Measurements from ENCODE around the gene RPP40.
A peak's percentile ranks its signal among the peaks of the same experiment; 100 is the strongest.
"Not testable (repeated sequence)": the region's sequence is repeated elsewhere in the genome, so short reads cannot be mapped to it uniquely, and the experiment has no call there.

The RPP40 gene

GRCh38 chr6:5003604-5004372 lies at the start of gene RPP40:
RPP40 (minus strand) TSS chr6:5004037; CDS start chr6:5004002, 35 bp downstream.
- DNase-seq, result peak; percentile 96 to 100 (median 99)

- DNase-seq, result no peak
Observed at GRCh38 chr6:5053038-5053437, 49.2 kb upstream of the RPP40 start.

GRCh38 chr6:5051394-5051793 lies 47.6 kb upstream of the RPP40 start:
- DNase-seq, result no peak

- no peak for DNase-seq
Observed at GRCh38 chr6:5050009-5050408, 46.2 kb upstream of the RPP40 start.

- DNase-seq, result no peak
Observed at GRCh38 chr6:5046430-5046829, 42.6 kb upstream of the RPP40 start.

GRCh38 chr6:5045416-5045815 lies 41.6 kb upstream of the RPP40 start:
- DNase-seq, result no peak

- DNase-seq, result no peak
Observed at GRCh38 chr6:5044866-5045265, 41.0 kb upstream of the RPP40 start.

- DNase-seq, result no peak
Observed at GRCh38 chr6:5042436-5042835, 38.6 kb upstream of the RPP40 start.

- no peak for DNase-seq
Observed at GRCh38 chr6:5041955-5042354, 38.1 kb upstream of the RPP40 start.

- no peak for DNase-seq
Observed at GRCh38 chr6:5036269-5036668, 32.4 kb upstream of the RPP40 start.

- DNase-seq, result no peak
Observed at GRCh38 chr6:5034736-5035135, 30.9 kb upstream of the RPP40 start.

- no peak for DNase-seq
Observed at GRCh38 chr6:5034328-5034727, 30.5 kb upstream of the RPP40 start.

GRCh38 chr6:5033214-5033904 lies 29.5 kb upstream of the RPP40 start:
- not testable (repeated sequence) for DNase-seq

- not testable (repeated sequence) for DNase-seq
Observed at GRCh38 chr6:5032706-5033105, 28.9 kb upstream of the RPP40 start.

- DNase-seq, result no peak
Observed at GRCh38 chr6:5031150-5031549, 27.3 kb upstream of the RPP40 start.

- peak; percentile 14 to 47 (median 32) for DNase-seq
Observed at GRCh38 chr6:5030596-5031136, 26.8 kb upstream of the RPP40 start.

GRCh38 chr6:5029609-5030008 lies 25.8 kb upstream of the RPP40 start:
- DNase-seq, result no peak

GRCh38 chr6:5028921-5029320 lies 25.1 kb upstream of the RPP40 start:
- no peak for DNase-seq

GRCh38 chr6:5028301-5028700 lies 24.5 kb upstream of the RPP40 start:
- no peak for DNase-seq

- no peak for DNase-seq
Observed at GRCh38 chr6:5025911-5026819, 22.3 kb upstream of the RPP40 start.

GRCh38 chr6:5023923-5024322 lies 20.1 kb upstream of the RPP40 start:
- no peak for DNase-seq

- no peak for DNase-seq
Observed at GRCh38 chr6:5020142-5020541, 16.3 kb upstream of the RPP40 start.

- no peak for DNase-seq
Observed at GRCh38 chr6:5014072-5014561, 10.3 kb upstream of the RPP40 start.

Data from stimulated activated naive CD4-positive, alpha-beta T cell (primary cell).